Hepatic stellate cell (primary cell): ENCODE measurements around the gene CRISP1.
"Not testable (repeated sequence)": the region's sequence is repeated elsewhere in the genome, so short reads cannot be mapped to it uniquely, and the experiment has no call there.

Experiments
- DNase-seq: peaks from one replicate; pipeline ENCODE4 v3.0.0; 2011; ENCODE audit warnings: low spot score

CRISP1 gene

DNA sequence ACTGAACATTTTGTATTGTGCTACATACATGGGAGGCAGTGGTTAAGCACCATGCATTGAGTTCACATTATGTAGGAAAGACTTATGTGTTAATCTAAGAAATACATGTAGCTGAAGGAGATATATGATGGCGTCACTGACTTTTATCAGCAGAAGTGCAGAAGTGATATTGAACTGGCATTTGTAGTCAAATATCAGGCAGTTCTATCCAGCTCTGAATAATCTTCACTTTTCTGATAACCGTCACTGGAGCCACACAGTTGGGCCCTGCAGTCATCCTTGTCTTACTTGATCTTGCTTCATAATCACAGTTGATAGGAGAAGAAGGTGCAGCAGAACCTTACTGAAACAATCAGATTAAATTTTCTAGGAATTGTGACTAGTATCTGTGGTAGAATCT lies 26.4 kb downstream of the CRISP1 start:
- no peak for DNase-seq

GRCh38 chr6:49839162-49839561 lies 27.2 kb downstream of the CRISP1 start:
- no peak for DNase-seq

GRCh38 chr6:49835140-49835539 lies 31.2 kb downstream of the CRISP1 start:
- DNase-seq: no peak

DNA sequence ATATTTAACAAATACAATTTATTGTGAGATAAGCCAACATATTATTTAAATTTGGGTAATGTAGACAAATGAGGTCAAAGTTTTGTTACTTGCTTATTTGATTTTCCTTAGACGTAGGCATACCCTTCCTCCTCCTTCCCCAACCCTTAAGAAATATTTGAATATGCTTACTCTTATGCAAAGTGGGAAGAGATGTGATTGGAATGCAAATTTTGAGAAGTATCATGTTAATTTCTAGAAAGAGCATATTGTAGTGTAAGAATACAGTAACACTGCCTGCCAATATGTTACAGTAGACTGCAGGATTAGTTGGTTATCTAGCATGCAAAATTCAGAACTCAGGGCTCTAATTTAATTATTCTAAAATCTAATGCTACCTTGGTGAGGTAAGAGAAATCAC lies 32.9 kb downstream of the CRISP1 start:
- DNase-seq: no peak

GRCh38 chr6:49826743-49827406 lies 39.5 kb downstream of the CRISP1 start:
- DNase-seq: no peak

- DNase-seq: no peak
Measured at GRCh38 chr6:49815166-49815565, 51.2 kb downstream of the CRISP1 start.

- no peak for DNase-seq
Measured at GRCh38 chr6:49813248-49813647, 53.1 kb downstream of the CRISP1 start.

DNA sequence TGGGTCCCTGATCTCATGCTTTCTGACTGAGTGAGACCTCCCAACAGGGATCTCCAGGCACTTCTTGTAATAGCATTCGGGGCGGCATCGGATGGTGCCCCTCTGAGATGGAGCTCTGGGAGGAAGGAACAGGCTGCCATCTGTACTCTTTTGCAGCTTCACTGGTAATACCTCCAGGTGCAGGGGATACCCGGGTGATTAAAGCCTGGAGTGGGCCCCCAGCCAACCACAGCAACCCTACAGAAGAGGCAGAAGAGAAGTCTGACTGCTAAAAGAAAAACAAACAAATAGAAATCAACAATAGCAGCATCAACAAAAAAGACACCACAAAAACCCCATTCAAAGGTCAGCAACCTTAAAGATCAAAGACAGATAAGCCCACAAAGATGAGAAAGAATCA lies 60.2 kb downstream of the CRISP1 start:
- DNase-seq: no peak

GRCh38 chr6:49805246-49805645 lies 61.1 kb downstream of the CRISP1 start:
- no peak for DNase-seq

GRCh38 chr6:49801525-49801924 lies 64.8 kb downstream of the CRISP1 start:
- DNase-seq: no peak

GRCh38 chr6:49799090-49799489 lies 67.2 kb downstream of the CRISP1 start:
- no peak for DNase-seq

DNA sequence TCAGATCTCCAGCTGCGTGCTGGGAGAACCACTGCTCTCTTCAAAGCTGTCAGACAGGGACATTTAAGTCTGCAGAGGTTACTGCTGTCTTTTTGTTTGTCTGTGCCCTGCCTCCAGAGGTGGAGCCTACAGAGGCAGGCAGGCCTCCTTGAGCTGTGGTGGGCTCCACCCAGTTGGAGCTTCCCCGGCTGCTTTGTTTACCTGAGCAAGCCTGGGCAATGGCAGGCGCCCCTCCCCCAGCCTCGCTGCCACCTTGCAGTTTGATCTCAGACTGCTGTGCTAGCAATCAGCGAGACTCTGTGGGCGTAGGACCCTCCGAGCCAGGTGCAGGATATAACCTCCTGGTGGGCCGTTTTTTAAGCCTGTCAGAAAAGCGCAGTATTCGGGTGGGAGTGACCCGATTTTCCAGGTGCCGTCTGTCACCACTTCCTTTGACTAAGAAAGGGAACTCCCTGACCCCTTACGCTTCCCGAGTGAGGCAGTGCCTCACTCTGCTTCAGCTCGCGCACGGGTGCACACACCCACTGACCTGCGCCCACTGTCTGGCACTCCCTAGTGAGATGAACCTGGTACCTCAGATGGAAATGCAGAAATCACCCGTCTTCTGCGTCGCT lies 69.4 kb downstream of the CRISP1 start:
- DNase-seq: not testable (repeated sequence)

- no peak for DNase-seq
Measured at GRCh38 chr6:49790341-49790740, 76.0 kb downstream of the CRISP1 start.

DNA sequence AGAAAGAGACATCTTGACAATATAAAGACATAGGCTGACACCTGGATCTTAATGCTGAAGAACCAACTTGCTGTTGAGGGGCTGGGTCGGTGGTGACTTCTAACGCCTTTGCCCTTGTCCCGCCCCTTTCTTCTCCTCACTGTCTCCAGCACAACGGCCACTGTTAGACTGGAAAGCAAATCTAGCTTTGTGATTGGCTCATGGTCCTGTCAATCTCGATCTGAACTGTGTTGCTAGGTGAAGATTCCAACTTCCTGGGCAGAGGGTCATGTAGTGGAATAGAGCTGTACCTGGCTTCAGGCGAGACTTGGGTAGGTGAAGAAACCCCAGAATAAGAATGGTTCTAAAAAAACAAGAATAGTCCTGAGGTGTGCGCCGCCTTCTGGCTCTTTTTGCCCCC lies 79.2 kb downstream of the CRISP1 start, which contains the start of gene PGK2:
PGK2 (minus strand) TSS at position 110 of the 400 bp plus-strand sequence; CDS start at position 12, 98 bp downstream.
- DNase-seq: no peak

DNA sequence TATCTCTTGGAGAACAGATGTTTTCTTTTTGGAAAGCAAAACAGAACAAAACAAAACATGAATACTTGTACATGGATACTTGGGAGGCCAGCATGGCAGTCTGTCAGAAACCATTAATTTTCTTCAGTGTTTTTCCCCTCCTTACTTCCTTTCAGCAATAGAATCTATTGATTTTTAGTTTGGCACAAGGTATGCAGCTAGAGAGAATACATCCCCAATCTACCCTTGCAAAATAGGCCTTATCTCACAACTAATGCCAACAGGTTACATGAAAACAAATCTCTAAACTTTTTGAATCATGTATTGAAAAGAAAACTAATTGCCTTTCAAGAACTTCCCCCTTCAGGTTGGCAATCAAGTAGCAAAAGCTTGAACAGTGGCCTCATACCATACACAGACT lies 82.1 kb downstream of the CRISP1 start:
- DNase-seq: no peak
